Measurements from ENCODE around the gene OBSCN.

DNA sequence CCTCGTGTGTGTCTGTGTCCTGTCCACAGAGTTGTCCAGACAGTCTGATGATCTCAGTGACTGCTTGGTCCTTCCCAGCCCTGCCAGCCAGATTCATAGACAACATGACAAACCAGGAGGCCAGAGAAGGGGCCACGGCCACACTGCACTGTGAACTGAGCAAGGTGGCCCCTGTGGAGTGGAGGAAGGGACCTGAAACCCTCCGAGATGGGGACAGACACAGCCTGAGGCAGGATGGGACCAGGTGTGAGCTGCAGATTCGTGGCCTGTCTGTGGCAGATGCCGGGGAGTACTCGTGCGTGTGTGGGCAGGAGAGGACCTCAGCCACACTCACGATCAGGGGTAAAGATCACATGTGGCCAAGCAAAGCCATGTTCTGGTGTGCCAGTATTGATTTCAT, 96.4 kb downstream of the OBSCN start:
- TF ChIP-seq, protein P1, sequence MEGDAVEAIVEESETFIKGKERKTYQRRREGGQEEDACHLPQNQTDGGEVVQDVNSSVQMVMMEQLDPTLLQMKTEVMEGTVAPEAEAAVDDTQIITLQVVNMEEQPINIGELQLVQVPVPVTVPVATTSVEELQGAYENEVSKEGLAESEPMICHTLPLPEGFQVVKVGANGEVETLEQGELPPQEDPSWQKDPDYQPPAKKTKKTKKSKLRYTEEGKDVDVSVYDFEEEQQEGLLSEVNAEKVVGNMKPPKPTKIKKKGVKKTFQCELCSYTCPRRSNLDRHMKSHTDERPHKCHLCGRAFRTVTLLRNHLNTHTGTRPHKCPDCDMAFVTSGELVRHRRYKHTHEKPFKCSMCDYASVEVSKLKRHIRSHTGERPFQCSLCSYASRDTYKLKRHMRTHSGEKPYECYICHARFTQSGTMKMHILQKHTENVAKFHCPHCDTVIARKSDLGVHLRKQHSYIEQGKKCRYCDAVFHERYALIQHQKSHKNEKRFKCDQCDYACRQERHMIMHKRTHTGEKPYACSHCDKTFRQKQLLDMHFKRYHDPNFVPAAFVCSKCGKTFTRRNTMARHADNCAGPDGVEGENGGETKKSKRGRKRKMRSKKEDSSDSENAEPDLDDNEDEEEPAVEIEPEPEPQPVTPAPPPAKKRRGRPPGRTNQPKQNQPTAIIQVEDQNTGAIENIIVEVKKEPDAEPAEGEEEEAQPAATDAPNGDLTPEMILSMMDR (IDR thresholded peaks at IDR 0.05): no peak
- no peak for TF ChIP-seq ZFX (IDR thresholded peaks at IDR 0.05; ENCODE audit: borderline replicate concordance)

Measured in 22Rv1 (cell line).